Measurements from ENCODE around the gene ZNF480. TPM values are rescaled to one million over a fixed set of nuclear protein-coding genes. Genes with fewer than 3 reads are reported as not detected.
A peak's percentile ranks its signal among the peaks of the same experiment; 100 is the strongest.
"Not testable (repeated sequence)": the region's sequence is repeated elsewhere in the genome, so short reads cannot be mapped to it uniquely, and the experiment has no call there.

The ZNF480 gene
- total and polyA plus RNA-seq, 7 donors: 4.6 to 10.5 (median 6.2) TPM

DNA sequence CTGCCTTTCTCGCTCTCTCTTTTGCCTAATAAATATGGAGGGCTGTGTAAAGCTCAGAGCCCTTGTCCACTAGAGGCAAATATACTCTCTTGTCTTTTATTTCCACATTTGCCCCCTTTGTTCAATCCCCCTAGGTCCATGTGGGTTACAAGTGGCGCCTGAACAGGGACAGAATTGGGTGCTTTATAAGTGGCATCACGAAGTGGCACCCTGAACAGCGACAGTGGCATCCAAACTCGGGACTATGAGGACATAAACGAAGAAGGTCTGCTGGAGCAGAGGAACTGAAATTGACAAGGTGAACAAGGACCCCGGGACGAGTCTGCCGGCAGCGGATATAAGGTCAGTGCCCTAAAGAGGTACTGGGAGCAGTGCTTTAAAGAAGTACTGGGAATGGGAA lies 34.8 kb downstream of the ZNF480 start:
- no peaks in the 10 kb centered on the region for H3K4me1 ChIP-seq
- H3K36me3 ChIP-seq (ENCODE audit: insufficient read depth in 1 of 2, low read depth in 1 of 2): no peaks in the 10 kb centered on the region
- no peak overlapping the region for H3K4me3 ChIP-seq
- WGBS, 3 donors: 84 to 93% (median 85%) methylated on average over 10 of the region's 10 CpGs
- TF ChIP-seq, protein P1, sequence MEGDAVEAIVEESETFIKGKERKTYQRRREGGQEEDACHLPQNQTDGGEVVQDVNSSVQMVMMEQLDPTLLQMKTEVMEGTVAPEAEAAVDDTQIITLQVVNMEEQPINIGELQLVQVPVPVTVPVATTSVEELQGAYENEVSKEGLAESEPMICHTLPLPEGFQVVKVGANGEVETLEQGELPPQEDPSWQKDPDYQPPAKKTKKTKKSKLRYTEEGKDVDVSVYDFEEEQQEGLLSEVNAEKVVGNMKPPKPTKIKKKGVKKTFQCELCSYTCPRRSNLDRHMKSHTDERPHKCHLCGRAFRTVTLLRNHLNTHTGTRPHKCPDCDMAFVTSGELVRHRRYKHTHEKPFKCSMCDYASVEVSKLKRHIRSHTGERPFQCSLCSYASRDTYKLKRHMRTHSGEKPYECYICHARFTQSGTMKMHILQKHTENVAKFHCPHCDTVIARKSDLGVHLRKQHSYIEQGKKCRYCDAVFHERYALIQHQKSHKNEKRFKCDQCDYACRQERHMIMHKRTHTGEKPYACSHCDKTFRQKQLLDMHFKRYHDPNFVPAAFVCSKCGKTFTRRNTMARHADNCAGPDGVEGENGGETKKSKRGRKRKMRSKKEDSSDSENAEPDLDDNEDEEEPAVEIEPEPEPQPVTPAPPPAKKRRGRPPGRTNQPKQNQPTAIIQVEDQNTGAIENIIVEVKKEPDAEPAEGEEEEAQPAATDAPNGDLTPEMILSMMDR (IDR thresholded peaks at IDR 0.05): no peak
- DNase-seq (no peak), ATAC-seq (no peak)
- intact Hi-C loops (cut with DNase I): no loop called here
- H3K27ac ChIP-seq: no peak overlapping the region
- H3K9me3 ChIP-seq: peaks cover 65% of the 10 kb centered on the region
- no peaks in the 10 kb centered on the region for H3K27me3 ChIP-seq (ENCODE audit: insufficient read depth in 3 of 3, low read length in 2 of 3)

DNA sequence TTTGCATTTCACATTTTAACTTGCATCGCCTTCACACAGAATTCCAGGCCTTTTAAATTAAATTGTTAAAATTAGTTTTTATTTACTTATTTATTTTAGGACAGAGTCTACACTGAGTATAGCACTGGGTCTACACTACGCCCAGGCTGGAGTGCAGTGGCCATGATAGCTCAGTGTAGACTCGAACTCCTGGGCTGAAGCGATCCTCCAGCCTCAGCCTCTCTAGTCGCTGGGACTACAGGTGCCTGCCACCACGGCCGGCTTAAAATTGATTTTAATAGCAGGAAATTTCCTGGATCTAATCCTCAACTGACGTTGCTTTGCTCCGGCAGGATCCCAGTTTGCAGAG lies 38.8 kb downstream of the ZNF480 start:
- intact Hi-C loops (cut with DNase I): no loop called here

DNA sequence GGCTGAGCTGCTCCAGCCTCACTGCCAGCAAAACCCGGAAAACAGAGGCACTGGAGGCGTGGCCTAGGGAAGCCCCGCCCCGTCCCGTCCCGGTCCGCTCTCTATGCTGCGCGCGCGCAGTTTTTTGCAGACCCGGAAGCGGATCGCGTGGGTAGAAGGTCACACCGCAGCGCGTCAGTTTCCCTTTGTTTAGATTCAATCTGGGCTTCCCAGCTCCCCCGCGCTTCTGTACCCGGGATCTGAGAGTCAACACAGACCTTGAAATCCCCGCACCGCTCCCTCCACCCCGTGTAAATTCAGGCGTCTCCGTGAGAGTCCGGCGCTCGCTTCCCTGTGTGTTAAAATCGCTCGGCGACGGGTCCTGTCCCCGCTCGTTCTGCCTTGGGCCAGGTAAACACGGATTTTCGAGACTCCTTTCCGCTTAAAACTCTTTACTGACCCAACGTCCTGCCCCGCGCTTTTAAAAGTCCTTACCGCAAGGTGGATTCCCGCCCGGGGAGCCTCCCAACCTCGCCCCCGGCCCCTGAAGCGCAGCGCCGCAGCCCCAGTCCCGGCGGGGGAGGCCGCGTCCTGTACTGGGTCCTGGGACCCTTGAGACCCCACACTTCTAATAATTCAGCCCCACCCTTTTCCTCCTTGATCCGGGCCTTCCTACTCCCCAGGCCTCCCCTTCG lies 39.3 kb downstream of the ZNF480 start, which contains the start of gene ZNF610:
Gene ZNF610 (plus strand): TSS at position 127 of the 674 bp plus-strand sequence. CDS start 12,930 bp downstream, outside the sequence.
- peaks cover 0 to 6% of the 10 kb centered on the region in 2 donors for H3K36me3 ChIP-seq (ENCODE audit: insufficient read depth in 1 of 2, low read depth in 1 of 2)
- TF ChIP-seq, protein P1 (IDR thresholded peaks at IDR 0.05): no peak
- DNase-seq (peak; percentile 89 to 92), ATAC-seq (peak; percentile 99 to 100 (median 100))
- H3K9me3 ChIP-seq: peaks cover 36% of the 10 kb centered on the region
- no peaks in the 10 kb centered on the region for H3K27me3 ChIP-seq (ENCODE audit: insufficient read depth in 3 of 3, low read length in 2 of 3)
- peak within 1 kb of the TSS; percentile 75 for H3K27ac ChIP-seq
- 0 to 1% (median 0%) methylated on average over 55 of the region's 55 CpGs for WGBS, 3 donors
- H3K4me1 ChIP-seq: no peaks in the 10 kb centered on the region
- H3K4me3 ChIP-seq: peak within 1 kb of the TSS; percentile 77
- intact Hi-C loops (cut with DNase I): no loop called here

More for the DNA sequence above, 38.8 kb downstream of the ZNF480 start:
- H3K36me3 ChIP-seq (ENCODE audit: insufficient read depth in 1 of 2, low read depth in 1 of 2): peaks cover 0 to 6% of the 10 kb centered on the region in 2 donors
- 48 to 52% (median 49%) methylated on average over 9 of the region's 9 CpGs for WGBS, 3 donors
- ATAC-seq (peak in 3 of 4 donors; percentile 32 to 46 (median 38)), DNase-seq (no peak)
- peaks cover 40% of the 10 kb centered on the region for H3K9me3 ChIP-seq
- H3K4me3 ChIP-seq: peak overlapping the region; percentile 77
- TF ChIP-seq, protein P1 (IDR thresholded peaks at IDR 0.05): no peak
- peak overlapping the region; percentile 75 for H3K27ac ChIP-seq
- H3K27me3 ChIP-seq (ENCODE audit: insufficient read depth in 3 of 3, low read length in 2 of 3): no peaks in the 10 kb centered on the region
- no peaks in the 10 kb centered on the region for H3K4me1 ChIP-seq

GRCh38 chr19:52336791-52337381 lies 39.9 kb downstream of the ZNF480 start:
- no peaks in the 10 kb centered on the region for H3K27me3 ChIP-seq (ENCODE audit: insufficient read depth in 3 of 3, low read length in 2 of 3)
- ATAC-seq (no peak), DNase-seq (no peak)
- H3K9me3 ChIP-seq: peaks cover 35% of the 10 kb centered on the region
- H3K4me1 ChIP-seq: no peaks in the 10 kb centered on the region
- 2 to 4% (median 3%) methylated on average over 9 of the region's 9 CpGs for WGBS, 3 donors
- TF ChIP-seq, protein P1 (IDR thresholded peaks at IDR 0.05): no peak
- peak overlapping the region; percentile 75 for H3K27ac ChIP-seq
- peaks cover 0 to 6% of the 10 kb centered on the region in 2 donors for H3K36me3 ChIP-seq (ENCODE audit: insufficient read depth in 1 of 2, low read depth in 1 of 2)
- peak overlapping the region; percentile 77 for H3K4me3 ChIP-seq
- intact Hi-C loops (cut with DNase I): no loop called here

DNA sequence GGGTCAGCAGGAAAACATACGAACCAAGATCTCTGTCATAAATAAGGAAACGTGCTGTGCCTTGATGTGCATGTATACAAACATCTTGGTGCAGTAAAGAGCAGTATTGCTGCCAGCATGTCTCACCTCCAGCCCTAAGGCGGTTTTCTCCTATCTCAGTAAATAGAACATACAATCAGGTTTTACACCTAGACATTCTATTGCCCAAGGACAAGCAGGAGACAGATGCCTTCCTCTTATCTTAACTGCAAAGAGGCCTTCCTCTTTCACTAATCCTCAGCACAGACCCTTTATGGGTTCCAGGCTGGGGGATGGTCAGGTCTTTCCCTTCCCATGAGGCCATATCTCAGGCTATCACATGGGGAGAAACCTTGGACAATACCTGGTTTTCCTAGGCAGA lies 42.1 kb downstream of the ZNF480 start:
- intact Hi-C loops (cut with DNase I): loop anchor here in 1 of 2 donors (2.0 kb wide), 1 partner anchor 64 kb away; no protein-coding TSS in a partner anchor
- DNase-seq; H3K36me3 ChIP-seq (ENCODE audit: insufficient read depth in 1 of 2, low read depth in 1 of 2); ATAC-seq; H3K27ac ChIP-seq; H3K4me3 ChIP-seq; H3K4me1 ChIP-seq; H3K27me3 ChIP-seq (ENCODE audit: insufficient read depth in 3 of 3, low read length in 2 of 3): not testable (repeated sequence)
- 85 to 87% (median 85%) methylated on average over 3 of the region's 3 CpGs for WGBS, 3 donors
- peaks cover 26% of the 10 kb centered on the region for H3K9me3 ChIP-seq

All from psoas muscle (tissue), 8 donors.